ENCODE results near the gene CDH19. TPM values are rescaled to one million over a fixed set of nuclear protein-coding genes. Genes with fewer than 3 reads are reported as not detected.
A peak's percentile ranks its signal among the peaks of the same experiment; 100 is the strongest.

The CDH19 gene
- total and polyA plus RNA-seq, 5 experiments from 2014 or later, result not detected

- peaks cover 0 to 10% (median 3%) of the 10 kb centered on the region in 9 donors for H3K9me3 Mint-ChIP-seq
- H3K27me3 Mint-ChIP-seq, result no peaks in the 10 kb centered on the region
- DNase-seq, result peak in 1 of 10 donors; percentile 56
- no peak overlapping the region for H3K4me3 Mint-ChIP-seq
- no peak overlapping the region for H3K27ac Mint-ChIP-seq
- H3K4me1 Mint-ChIP-seq, result no peaks in the 10 kb centered on the region
- no peak for ATAC-seq
- POLR2A ChIA-PET, result no interaction called here
- H3K36me3 Mint-ChIP-seq, result no peaks in the 10 kb centered on the region
Observed at GRCh38 chr18:66616523-66616983, 12.7 kb upstream of the CDH19 start.

GRCh38 chr18:66615176-66615575 is 11.3 kb upstream of the CDH19 start:
- no peaks in the 10 kb centered on the region for H3K27me3 Mint-ChIP-seq
- ATAC-seq, result no peak
- no peaks in the 10 kb centered on the region for H3K4me1 Mint-ChIP-seq
- H3K36me3 Mint-ChIP-seq, result no peaks in the 10 kb centered on the region
- peaks cover 0 to 10% (median 2%) of the 10 kb centered on the region in 9 donors for H3K9me3 Mint-ChIP-seq
- POLR2A ChIA-PET, result no interaction called here
- DNase-seq, result no peak
- H3K4me3 Mint-ChIP-seq, result no peak overlapping the region
- no peak overlapping the region for H3K27ac Mint-ChIP-seq

GRCh38 chr18:66607632-66608031 is 3.7 kb upstream of the CDH19 start:
- no peak for ATAC-seq
- Mint-ChIP-seq H3K9me3 (peaks cover 0 to 8% (median 0%) of the 10 kb centered on the region in 9 donors), H3K36me3 (no peaks in the 10 kb centered on the region), H3K4me3 (no peak overlapping the region), H3K27me3 (no peaks in the 10 kb centered on the region), H3K4me1 (no peaks in the 10 kb centered on the region), H3K27ac (no peak overlapping the region)
- DNase-seq, result no peak
- POLR2A ChIA-PET, result no interaction called here

- no peaks in the 10 kb centered on the region for H3K4me1 Mint-ChIP-seq
- no peaks in the 10 kb centered on the region for H3K36me3 Mint-ChIP-seq
- no peak for DNase-seq
- POLR2A ChIA-PET, result no interaction called here
- no peaks in the 10 kb centered on the region for H3K27me3 Mint-ChIP-seq
- peaks cover 0 to 12% (median 4%) of the 10 kb centered on the region in 9 donors for H3K9me3 Mint-ChIP-seq
- no peak for ATAC-seq
- peak overlapping the region in 1 of 10 donors; percentile 1 for H3K27ac Mint-ChIP-seq
- H3K4me3 Mint-ChIP-seq, result no peak overlapping the region
Observed at GRCh38 chr18:66601649-66602048, 2.2 kb downstream of the CDH19 start.

- peaks cover 0 to 27% (median 10%) of the 10 kb centered on the region in 9 donors for H3K9me3 Mint-ChIP-seq
- H3K4me3 Mint-ChIP-seq, result no peak overlapping the region
- no peak for DNase-seq
- POLR2A ChIA-PET, result no interaction called here
- no peaks in the 10 kb centered on the region for H3K27me3 Mint-ChIP-seq
- H3K36me3 Mint-ChIP-seq, result no peaks in the 10 kb centered on the region
- no peak overlapping the region for H3K27ac Mint-ChIP-seq
- H3K4me1 Mint-ChIP-seq, result no peaks in the 10 kb centered on the region
- no peak for ATAC-seq
Observed at GRCh38 chr18:66599190-66599589, 4.7 kb downstream of the CDH19 start.

GRCh38 chr18:66587430-66587829 is 16.5 kb downstream of the CDH19 start:
- Mint-ChIP-seq H3K4me1 (no peaks in the 10 kb centered on the region), H3K36me3 (no peaks in the 10 kb centered on the region), H3K27ac (no peak overlapping the region), H3K9me3 (peaks cover 0 to 6% (median 0%) of the 10 kb centered on the region in 9 donors), H3K27me3 (no peaks in the 10 kb centered on the region), H3K4me3 (no peak overlapping the region)
- no peak for DNase-seq
- POLR2A ChIA-PET, result no interaction called here
- no peak for ATAC-seq

- no peaks in the 10 kb centered on the region for H3K4me1 Mint-ChIP-seq
- no peak for ATAC-seq
- POLR2A ChIA-PET, result no interaction called here
- DNase-seq, result no peak
- no peak overlapping the region for H3K27ac Mint-ChIP-seq
- no peak overlapping the region for H3K4me3 Mint-ChIP-seq
- H3K9me3 Mint-ChIP-seq, result peaks cover 0 to 7% (median 0%) of the 10 kb centered on the region in 9 donors
- no peaks in the 10 kb centered on the region for H3K36me3 Mint-ChIP-seq
- H3K27me3 Mint-ChIP-seq, result no peaks in the 10 kb centered on the region
Observed at GRCh38 chr18:66582211-66582610, 21.7 kb downstream of the CDH19 start.

- Mint-ChIP-seq H3K27me3 (no peaks in the 10 kb centered on the region), H3K9me3 (peaks cover 0 to 9% (median 1%) of the 10 kb centered on the region in 9 donors), H3K27ac (no peak overlapping the region), H3K4me1 (no peaks in the 10 kb centered on the region), H3K4me3 (no peak overlapping the region), H3K36me3 (no peaks in the 10 kb centered on the region)
- ATAC-seq (no peak), DNase-seq (no peak)
- POLR2A ChIA-PET, result no interaction called here
Observed at GRCh38 chr18:66575263-66575662, 28.6 kb downstream of the CDH19 start.

- H3K27me3 Mint-ChIP-seq, result no peaks in the 10 kb centered on the region
- H3K27ac Mint-ChIP-seq, result no peak overlapping the region
- DNase-seq, result no peak
- no peaks in the 10 kb centered on the region for H3K36me3 Mint-ChIP-seq
- H3K9me3 Mint-ChIP-seq, result peaks cover 0 to 9% (median 0%) of the 10 kb centered on the region in 9 donors
- no peak for ATAC-seq
- H3K4me1 Mint-ChIP-seq, result no peaks in the 10 kb centered on the region
- POLR2A ChIA-PET, result no interaction called here
- H3K4me3 Mint-ChIP-seq, result no peak overlapping the region
Observed at GRCh38 chr18:66571845-66572244, 32.0 kb downstream of the CDH19 start.

- ATAC-seq (no peak), DNase-seq (no peak)
- Mint-ChIP-seq H3K9me3 (no peaks in the 10 kb centered on the region), H3K27me3 (no peaks in the 10 kb centered on the region), H3K36me3 (no peaks in the 10 kb centered on the region), H3K4me3 (no peak overlapping the region), H3K27ac (no peak overlapping the region), H3K4me1 (no peaks in the 10 kb centered on the region)
- POLR2A ChIA-PET, result no interaction called here
Observed at GRCh38 chr18:66566616-66567015, 37.3 kb downstream of the CDH19 start.

- POLR2A ChIA-PET, result no interaction called here
Observed at GRCh38 chr18:66564236-66564635, 39.7 kb downstream of the CDH19 start.

GRCh38 chr18:66562279-66562678 is 41.6 kb downstream of the CDH19 start:
- POLR2A ChIA-PET, result no interaction called here
- ATAC-seq (no peak), DNase-seq (no peak)
- no peaks in the 10 kb centered on the region for H3K4me1 Mint-ChIP-seq
- no peak overlapping the region for H3K27ac Mint-ChIP-seq
- no peaks in the 10 kb centered on the region for H3K9me3 Mint-ChIP-seq
- no peak overlapping the region for H3K4me3 Mint-ChIP-seq
- H3K27me3 Mint-ChIP-seq, result no peaks in the 10 kb centered on the region
- H3K36me3 Mint-ChIP-seq, result no peaks in the 10 kb centered on the region

More at GRCh38 chr18:66564236-66564635, 39.7 kb downstream of the CDH19 start:
- DNase-seq (no peak), ATAC-seq (no peak)
- Mint-ChIP-seq H3K36me3 (no peaks in the 10 kb centered on the region), H3K4me3 (no peak overlapping the region), H3K9me3 (no peaks in the 10 kb centered on the region), H3K27me3 (no peaks in the 10 kb centered on the region), H3K4me1 (no peaks in the 10 kb centered on the region), H3K27ac (no peak overlapping the region)

GRCh38 chr18:66560094-66560493 is 43.8 kb downstream of the CDH19 start:
- POLR2A ChIA-PET, result no interaction called here
- no peak overlapping the region for H3K27ac Mint-ChIP-seq
- no peaks in the 10 kb centered on the region for H3K36me3 Mint-ChIP-seq
- no peaks in the 10 kb centered on the region for H3K4me1 Mint-ChIP-seq
- H3K4me3 Mint-ChIP-seq, result no peak overlapping the region
- no peak for DNase-seq
- no peaks in the 10 kb centered on the region for H3K27me3 Mint-ChIP-seq
- no peak for ATAC-seq
- peaks cover 0 to 3% (median 0%) of the 10 kb centered on the region in 9 donors for H3K9me3 Mint-ChIP-seq

GRCh38 chr18:66558773-66559172 is 45.1 kb downstream of the CDH19 start:
- Mint-ChIP-seq H3K27ac (no peak overlapping the region), H3K4me3 (no peak overlapping the region), H3K36me3 (no peaks in the 10 kb centered on the region), H3K27me3 (no peaks in the 10 kb centered on the region), H3K9me3 (peaks cover 0 to 3% (median 0%) of the 10 kb centered on the region in 9 donors), H3K4me1 (no peaks in the 10 kb centered on the region)
- DNase-seq (no peak), ATAC-seq (no peak)
- POLR2A ChIA-PET, result no interaction called here
